ENCODE measurements around the gene SLC25A19.

The SLC25A19 gene

GRCh38 chr17:75325827-75326225 is 36.6 kb upstream of the SLC25A19 start:
- no peak for TF ChIP-seq CTCF (conservative IDR thresholded peaks at IDR 0.05; ENCODE audit: low read depth, low read length)
- DNase-seq (ENCODE audit: low read depth) = no peak
- no peak overlapping the region for H3K4me3 ChIP-seq (ENCODE audit: low read length)

- H3K4me3 ChIP-seq (ENCODE audit: low read length) = no peak overlapping the region
- DNase-seq (ENCODE audit: low read depth) = no peak
- TF ChIP-seq CTCF (conservative IDR thresholded peaks at IDR 0.05; ENCODE audit: low read depth, low read length) = no peak
These were observed 36.1 kb upstream of the SLC25A19 start for GRCh38 chr17:75325348-75325747.

GRCh38 chr17:75321506-75321905 is 32.3 kb upstream of the SLC25A19 start:
- no peak for DNase-seq (ENCODE audit: low read depth)
- H3K4me3 ChIP-seq (ENCODE audit: low read length) = no peak overlapping the region
- no peak for TF ChIP-seq CTCF (conservative IDR thresholded peaks at IDR 0.05; ENCODE audit: low read depth, low read length)

- TF ChIP-seq CTCF (conservative IDR thresholded peaks at IDR 0.05; ENCODE audit: low read depth, low read length) = no peak
- no peak for DNase-seq (ENCODE audit: low read depth)
- no peak overlapping the region for H3K4me3 ChIP-seq (ENCODE audit: low read length)
These were observed 30.9 kb upstream of the SLC25A19 start for GRCh38 chr17:75319904-75320691.

GRCh38 chr17:75318615-75319222 is 29.5 kb upstream of the SLC25A19 start:
- no peak for DNase-seq (ENCODE audit: low read depth)
- TF ChIP-seq CTCF (conservative IDR thresholded peaks at IDR 0.05; ENCODE audit: low read depth, low read length) = no peak
- H3K4me3 ChIP-seq (ENCODE audit: low read length) = no peak overlapping the region

GRCh38 chr17:75318211-75318610 is 29.0 kb upstream of the SLC25A19 start:
- no peak overlapping the region for H3K4me3 ChIP-seq (ENCODE audit: low read length)
- no peak for DNase-seq (ENCODE audit: low read depth)
- TF ChIP-seq CTCF (conservative IDR thresholded peaks at IDR 0.05; ENCODE audit: low read depth, low read length) = no peak

- no peak for TF ChIP-seq CTCF (conservative IDR thresholded peaks at IDR 0.05; ENCODE audit: low read depth, low read length)
- DNase-seq (ENCODE audit: low read depth) = no peak
- H3K4me3 ChIP-seq (ENCODE audit: low read length) = no peak overlapping the region
These were observed 28.4 kb upstream of the SLC25A19 start for GRCh38 chr17:75317671-75318070.

Measured in retinal pigment epithelial cell (primary cell).